Prostate gland (tissue), 2 donors: ENCODE results near the gene VTA1.

ENCODE experiments used
- POLR2A ChIP-seq: fragments of 450-650 bp; IDR thresholded peaks from one replicate; pipeline ENCODE4 v1.6.1; 2016; ENCODE audit warnings: antibody characterized with exemption, mild to moderate bottlenecking
- TF ChIP-seq, protein P1 (sequence below), 4 experiments: fragments of 200-600 bp in 2 of 4; fragments of 450-650 bp in 2 of 4; sonication (generic) in 2 of 4; IDR thresholded peaks; 1 replicate in 3 of 4; 2 replicates in 1 of 4; pipeline ENCODE4 v1.5.1; 2016 to 2019; ENCODE audit warnings: antibody characterized with exemption in 4 of 4, mild to moderate bottlenecking in 2 of 4, moderate library complexity in 2 of 4

GRCh38 chr6:142258305-142258704, 111.2 kb downstream of the VTA1 start:
- TF ChIP-seq, protein P1, sequence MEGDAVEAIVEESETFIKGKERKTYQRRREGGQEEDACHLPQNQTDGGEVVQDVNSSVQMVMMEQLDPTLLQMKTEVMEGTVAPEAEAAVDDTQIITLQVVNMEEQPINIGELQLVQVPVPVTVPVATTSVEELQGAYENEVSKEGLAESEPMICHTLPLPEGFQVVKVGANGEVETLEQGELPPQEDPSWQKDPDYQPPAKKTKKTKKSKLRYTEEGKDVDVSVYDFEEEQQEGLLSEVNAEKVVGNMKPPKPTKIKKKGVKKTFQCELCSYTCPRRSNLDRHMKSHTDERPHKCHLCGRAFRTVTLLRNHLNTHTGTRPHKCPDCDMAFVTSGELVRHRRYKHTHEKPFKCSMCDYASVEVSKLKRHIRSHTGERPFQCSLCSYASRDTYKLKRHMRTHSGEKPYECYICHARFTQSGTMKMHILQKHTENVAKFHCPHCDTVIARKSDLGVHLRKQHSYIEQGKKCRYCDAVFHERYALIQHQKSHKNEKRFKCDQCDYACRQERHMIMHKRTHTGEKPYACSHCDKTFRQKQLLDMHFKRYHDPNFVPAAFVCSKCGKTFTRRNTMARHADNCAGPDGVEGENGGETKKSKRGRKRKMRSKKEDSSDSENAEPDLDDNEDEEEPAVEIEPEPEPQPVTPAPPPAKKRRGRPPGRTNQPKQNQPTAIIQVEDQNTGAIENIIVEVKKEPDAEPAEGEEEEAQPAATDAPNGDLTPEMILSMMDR (IDR thresholded peaks at IDR 0.05): no peak
- no peak for TF ChIP-seq POLR2A
